ENCODE measurements around the gene SERTAD2.
A peak's percentile ranks its signal among the peaks of the same experiment; 100 is the strongest.

Gene SERTAD2

GRCh38 chr2:64653109-64654062, at the start of gene SERTAD2:
Gene SERTAD2 (minus strand): TSS chr2:64653913. CDS start chr2:64636871, 17,042 bp downstream.
- peak; percentile 87 for DNase-seq

DNA sequence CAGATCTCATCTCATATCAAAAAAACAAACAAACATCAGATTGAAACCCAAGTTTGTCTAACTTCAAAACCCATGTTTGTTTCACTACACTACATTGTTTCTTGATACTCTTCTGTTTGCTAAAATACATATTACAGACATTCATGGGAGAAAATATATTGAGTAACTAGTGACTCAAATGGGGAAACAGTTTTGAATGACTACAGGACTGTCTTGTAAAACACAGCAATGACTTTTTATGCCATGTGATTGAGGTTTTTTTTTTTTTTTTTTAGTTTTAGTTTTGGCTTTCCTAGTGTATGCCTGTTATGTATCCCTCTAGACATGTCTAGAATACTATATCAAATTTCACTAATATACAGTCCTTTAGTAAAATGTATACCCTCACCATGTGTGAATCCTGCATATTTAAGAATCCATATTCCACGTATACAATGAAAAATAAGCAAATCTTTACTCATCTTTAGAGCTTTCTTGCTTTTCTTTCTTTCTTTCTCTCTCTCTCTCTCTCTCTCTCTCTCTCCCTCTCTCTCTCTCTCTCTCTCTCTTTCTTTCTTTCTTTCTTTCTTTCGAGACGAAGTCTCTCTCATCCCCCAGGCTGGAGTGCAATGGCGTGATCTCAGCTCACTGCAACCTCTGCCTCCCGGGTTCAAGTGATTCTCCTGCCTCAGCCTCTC, 46.6 kb upstream of the SERTAD2 start:
- no peak for DNase-seq

DNA sequence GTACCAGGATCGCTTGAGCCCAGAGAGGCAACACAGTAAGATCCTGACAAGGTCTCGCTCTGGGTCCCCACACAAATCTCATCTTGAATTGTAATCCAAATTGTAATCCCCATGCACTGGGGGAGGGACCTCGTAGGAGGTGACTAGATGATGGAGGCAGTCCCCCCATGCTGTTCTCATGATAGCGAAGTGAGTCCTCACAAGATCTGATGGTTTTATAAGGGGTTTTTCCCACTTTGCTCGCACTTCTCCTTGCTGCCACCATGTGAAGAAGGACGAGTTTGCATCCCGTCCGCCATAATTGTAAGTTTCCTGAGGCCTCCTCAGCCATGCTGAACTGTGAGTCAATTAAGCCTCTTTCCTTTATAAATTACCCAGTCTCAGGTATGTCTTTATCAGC, 46.0 kb upstream of the SERTAD2 start:
- no peak for DNase-seq

- DNase-seq, result no peak
Observed at GRCh38 chr2:64698668-64699444, 45.1 kb upstream of the SERTAD2 start.

GRCh38 chr2:64698177-64698643, 44.5 kb upstream of the SERTAD2 start:
- no peak for DNase-seq

DNA sequence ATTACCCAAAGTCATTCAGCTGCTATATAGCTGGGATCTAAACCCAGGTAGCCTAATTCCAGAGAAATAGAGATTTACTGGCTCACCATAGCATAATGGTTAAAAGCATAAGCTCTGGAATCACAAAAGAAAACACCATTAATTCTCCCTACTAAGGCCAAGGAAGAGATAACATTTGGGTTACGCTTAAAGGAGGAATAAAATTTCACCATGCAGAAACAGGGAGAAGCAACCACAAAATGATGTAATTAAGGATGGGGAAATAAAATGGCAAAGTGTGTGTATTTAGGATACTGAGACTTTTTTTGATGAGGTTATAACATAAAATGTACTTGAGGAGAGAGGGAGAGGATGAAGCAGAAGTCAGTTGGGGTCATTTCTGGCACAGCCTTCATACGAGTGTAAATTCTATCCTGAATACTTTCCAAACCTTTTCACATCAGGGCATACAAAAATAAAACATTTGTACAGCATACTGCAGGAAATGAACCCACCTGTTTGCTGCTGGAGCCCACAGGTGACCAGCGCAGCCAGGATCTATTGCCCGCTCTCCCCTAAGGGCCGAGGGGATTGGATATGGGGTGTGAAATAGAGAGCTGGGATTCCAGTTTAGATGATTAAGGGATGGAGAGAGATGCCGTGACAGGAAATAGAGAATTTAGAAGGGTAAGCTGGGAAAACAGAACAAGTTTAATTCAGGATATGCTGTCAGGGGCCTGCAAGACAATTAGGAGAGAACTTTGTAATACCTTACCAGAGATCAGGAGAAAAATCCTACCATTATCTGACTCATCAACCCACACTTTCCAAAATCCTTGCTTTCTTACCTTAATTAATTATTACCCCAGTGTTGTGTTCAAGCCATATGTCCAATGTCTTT, 43.8 kb upstream of the SERTAD2 start:
- no peak for DNase-seq

DNA sequence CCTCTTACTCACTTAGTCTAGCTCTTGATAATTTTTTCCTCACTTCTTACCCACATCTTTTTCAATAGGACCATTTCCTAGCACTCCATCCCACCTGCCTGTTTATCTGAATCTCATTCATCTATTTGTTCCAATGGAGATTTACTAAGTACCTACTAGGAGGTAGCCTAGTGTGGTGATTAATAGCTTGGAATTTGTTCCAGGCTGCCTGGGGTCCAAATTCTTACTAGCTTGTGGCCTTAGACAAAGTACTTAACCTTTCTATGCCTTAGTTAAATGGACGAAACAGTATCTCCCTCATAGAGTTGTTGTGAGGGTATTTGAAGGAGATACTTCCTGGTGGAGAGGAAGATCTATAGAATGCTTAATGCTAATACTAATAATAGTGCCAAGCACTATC, 42.9 kb upstream of the SERTAD2 start:
- no peak for DNase-seq

DNA sequence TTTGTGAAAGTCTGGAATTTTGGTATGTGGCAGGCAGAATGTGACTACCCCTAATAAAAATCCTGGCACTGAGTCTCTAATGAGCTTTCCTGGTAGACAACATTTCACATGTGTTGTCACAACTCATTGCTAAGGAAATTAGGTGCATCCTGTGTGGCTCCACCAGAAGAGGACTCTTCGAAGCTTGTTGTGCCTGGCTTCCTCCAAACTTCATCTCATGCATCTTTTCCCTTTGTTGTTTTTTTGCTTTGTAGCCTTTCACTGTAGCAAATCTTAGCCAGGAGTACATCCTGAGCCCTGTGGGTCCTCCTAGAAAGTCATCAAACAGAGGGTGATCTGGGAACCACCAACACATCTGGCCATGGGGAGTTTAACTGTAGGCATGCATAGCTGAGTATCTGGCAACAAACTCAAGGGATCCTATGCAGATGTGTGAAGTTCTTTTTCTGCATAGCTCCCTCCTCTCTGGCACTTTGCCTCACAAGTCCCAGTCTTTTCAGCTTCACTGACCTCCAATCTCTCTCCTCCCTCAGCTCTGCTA, 42.1 kb upstream of the SERTAD2 start:
- DNase-seq, result no peak

GRCh38 chr2:64692401-64692800, 38.7 kb upstream of the SERTAD2 start:
- peak; percentile 30 for DNase-seq

DNA sequence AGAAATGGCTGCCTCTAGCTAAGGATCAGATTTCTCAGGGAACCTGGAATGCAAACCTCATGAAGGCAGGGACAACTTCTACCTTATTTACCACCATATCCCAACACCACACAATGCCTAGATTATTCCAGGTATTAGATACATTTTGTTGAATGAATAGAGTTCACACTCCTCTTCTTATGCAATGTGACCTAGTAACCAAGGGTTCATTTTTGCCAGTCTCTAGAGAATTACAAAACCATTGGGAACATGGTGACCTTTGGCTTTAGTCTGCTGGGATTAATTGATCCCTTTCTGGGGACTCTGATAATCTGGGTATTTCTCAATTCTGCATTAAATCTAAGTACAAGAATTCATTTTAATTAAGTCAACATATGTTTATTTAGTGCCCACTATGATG, 35.2 kb upstream of the SERTAD2 start:
- no peak for DNase-seq

GRCh38 chr2:64686283-64686956, 32.7 kb upstream of the SERTAD2 start:
- DNase-seq, result no peak

DNA sequence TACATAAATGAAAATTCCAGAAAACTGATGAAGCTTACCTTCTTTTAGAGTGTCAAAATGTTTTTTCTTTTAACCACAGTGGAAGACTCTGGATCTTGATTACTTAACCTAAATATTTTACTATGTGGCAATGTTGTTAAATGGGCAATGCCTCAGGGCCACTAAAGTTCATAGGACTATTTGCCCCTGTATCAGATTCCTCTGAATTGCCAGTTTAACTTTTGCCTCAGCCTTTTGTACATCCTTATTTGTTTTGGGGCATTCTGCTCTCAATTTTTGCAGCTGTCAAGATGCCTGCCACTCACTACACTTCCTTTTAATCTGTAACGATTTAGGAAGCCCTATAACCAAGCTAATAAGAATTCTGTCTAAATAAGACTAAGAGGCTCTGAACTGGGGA, 31.7 kb upstream of the SERTAD2 start:
- DNase-seq, result peak; percentile 43

- DNase-seq, result no peak
Observed at GRCh38 chr2:64683771-64684510, 30.2 kb upstream of the SERTAD2 start.

DNA sequence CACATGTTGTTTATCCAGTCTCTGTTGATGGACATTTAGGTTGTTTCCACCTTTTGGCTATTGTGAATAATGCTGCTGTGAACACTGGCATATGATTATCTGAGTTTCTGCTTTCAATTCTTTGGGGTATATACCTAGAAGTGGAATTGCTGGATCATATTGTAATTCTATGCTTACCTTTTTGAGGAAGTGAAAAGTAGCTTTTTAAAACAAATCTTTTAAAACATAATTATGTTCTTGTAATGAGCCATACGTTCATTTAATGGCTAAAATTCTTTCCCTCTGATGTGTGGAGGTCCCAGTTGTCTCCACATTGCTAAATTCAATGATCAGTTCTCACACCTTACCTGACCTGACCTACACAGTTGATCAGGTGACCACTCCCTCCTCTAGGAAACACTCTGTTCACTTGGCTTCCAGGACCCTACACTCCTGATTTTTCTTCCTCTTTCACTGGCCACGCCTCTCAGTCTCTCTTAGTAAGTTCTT, 27.8 kb upstream of the SERTAD2 start:
- DNase-seq, result no peak

- DNase-seq, result no peak
Observed at GRCh38 chr2:64679673-64680425, 26.1 kb upstream of the SERTAD2 start.

DNA sequence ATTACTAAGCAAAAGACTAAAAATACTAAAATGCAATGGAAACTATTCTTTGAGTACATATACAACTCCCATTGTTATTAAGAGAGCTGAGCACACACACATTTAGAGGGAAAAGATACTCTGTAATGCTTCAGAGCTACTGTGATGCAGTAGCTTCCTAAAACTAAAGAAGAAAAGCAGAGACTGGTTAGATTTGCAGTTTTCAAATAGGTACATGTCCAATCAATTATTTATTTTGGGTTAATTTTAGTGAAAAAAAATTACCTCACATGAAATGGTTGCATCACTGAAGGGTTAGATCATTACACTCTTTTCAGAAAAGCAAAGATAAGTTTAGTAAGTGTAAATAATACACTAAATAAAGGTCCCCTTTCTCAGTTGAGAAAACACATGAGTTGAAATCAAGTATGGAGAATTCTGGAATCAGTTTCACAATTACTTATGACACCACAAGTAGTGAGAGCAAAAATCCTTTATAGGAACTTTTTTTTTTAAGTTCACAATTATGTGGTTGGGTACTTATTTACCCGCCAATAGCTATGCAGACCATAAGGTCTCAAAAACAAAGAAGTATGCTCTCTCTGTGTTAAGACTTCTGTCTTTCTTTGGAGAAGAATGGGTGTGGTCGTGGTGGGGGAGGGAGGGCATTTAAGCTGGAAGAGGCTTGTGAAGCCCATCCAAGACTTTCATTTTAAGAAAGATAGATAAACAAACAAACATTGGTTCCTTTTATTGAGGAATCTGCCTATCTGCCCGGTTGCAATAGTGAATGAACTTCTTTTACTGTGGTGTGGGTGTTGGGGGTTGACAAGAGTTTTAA, 25.3 kb upstream of the SERTAD2 start:
- peak; percentile 25 for DNase-seq

GRCh38 chr2:64677530-64677929, 23.8 kb upstream of the SERTAD2 start:
- no peak for DNase-seq

GRCh38 chr2:64675860-64676259, 22.1 kb upstream of the SERTAD2 start:
- no peak for DNase-seq

- peak; percentile 42 for DNase-seq
Observed at GRCh38 chr2:64672708-64673107, 19.0 kb upstream of the SERTAD2 start.

All from hematopoietic multipotent progenitor cell treated with erythropoietin and hydrocortisone succinate and interleukin-3 and kit ligand, for 6 days (in vitro differentiated cells).